TTC549 (cell line): ENCODE results near the gene ABHD3.
"Not testable (repeated sequence)": the region's sequence is repeated elsewhere in the genome, so short reads cannot be mapped to it uniquely, and the experiment has no call there.

Experiments
- FAIRE-seq: peaks from 2 replicates; lab custom pipeline; 2012; peaks lifted over from hg19 to GRCh38; lab: Jason Lieb, UNC

ABHD3 gene

DNA sequence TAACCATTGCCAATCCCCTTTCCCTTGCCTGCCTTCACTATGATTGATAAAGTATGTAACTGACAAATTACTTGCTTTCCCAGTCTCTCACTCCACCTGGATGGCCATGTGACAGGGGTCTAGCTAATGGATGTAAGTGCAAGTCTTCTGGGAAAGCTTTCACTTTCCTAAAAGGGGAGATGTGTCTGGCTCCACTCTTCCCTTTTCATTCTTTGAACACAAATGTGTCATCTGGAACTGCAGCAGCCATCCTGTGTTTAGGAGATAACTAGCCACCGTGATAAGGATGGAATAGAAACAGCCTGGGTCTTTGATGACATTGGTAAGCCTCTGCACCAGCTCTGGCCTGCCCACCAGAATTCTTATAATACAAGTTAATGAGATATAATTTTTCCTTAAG is 54.3 kb downstream of the ABHD3 start:
- no peak for FAIRE-seq

DNA sequence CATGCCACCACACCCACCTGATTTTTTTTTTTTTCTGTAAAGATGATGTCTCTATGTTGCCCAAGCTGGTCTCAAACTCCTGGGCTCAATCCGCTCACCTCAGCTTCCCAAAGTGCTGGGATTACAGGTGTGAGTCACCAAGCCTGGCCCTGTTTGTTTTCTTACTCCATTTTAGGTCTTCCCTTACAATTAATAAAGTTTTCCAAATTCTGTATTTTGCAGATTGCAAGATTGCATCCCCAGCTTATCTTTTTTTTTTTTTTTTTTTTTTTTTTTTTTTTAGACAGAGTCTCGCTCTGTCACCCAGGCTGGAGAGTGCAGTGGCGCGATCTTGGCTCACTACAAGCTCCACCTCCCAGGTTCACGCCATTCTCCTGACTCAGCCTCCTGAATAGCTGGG is 64.2 kb downstream of the ABHD3 start:
- FAIRE-seq: not testable (repeated sequence)

DNA sequence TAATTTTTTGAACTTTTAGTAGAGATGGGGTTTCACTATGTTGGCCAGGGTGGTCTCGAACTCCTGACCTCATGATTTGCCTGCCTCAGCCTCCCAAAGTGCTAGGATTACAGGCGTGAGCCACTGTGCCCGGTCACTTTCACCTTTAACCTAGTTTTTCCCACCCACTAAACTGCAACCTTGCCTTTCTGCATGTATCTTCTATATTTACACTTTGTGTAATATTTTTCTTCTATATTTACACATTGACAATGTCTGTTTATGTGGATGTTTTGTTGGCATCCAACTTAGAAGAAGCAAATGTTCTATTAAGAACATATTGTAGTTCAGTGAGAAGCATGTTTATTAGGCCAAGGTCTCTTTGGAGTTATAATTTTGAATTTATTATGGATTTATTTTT is 65.8 kb downstream of the ABHD3 start:
- no peak for FAIRE-seq

DNA sequence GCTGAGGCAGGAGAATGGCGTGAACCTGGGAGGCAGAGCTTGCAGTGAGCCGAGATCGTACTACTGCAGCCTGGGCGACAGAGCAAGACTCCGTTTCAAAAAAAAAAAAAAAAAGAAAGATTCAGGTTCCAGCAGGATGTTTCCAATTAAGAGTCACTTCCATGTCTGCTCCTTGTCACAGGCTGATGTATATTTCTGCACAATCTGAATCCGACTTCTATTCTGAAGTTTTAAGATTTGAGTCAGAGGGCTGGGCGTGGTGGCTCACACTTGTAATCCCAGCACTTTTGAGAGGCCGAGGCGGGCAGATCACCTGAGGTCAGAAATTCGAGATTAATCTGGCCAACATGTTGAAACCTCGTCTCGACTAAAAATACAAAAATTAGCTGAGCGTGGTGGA is 67.8 kb downstream of the ABHD3 start:
- FAIRE-seq: no peak

DNA sequence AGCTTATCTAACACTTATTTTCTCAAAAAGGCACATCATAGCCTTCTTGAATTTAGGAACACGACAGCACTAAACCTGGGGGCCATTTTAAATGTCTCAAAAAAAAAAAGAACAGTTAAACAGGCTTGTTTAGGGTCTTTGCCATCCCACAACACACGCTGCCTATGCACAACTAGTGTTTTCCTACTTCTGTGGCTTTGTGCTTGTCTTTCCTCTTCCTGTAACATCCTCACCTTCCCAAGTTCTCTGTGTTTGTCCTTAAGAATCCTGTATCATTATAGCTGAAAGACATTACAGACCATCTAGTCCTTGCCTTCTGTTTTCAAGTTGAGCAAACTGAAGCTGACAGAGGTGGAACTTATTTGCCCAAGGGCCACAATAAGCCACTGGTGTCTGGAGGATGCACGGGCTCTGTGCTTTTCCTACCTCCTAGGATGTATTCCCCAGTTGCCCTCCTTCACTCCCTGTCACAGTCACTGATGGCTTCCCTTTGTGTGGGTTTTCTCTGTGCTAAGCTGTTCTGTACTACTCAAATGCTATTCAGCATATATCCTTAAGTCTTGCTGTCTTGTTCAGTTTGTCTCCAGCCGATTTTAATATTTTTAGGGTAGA is 69.9 kb downstream of the ABHD3 start:
- FAIRE-seq: no peak

DNA sequence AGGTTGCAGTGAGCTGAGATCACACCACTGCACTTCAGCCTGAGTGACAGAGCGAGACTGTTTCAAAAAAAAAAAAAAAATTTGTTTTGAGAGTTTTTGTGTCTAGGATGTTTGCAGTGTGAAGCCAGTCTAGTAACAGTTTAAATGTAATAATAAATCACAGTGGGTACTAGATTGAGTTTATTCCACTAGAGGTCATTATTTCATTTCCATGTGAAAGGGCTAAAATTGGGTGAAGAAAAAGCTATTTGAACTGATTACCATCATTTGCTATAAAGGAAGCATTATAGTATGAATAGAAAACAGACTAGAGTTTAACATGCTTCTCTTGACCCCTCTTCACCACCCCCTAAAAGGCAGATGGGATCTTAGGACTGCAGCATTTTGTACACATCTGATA is 72.2 kb downstream of the ABHD3 start:
- no peak for FAIRE-seq

DNA sequence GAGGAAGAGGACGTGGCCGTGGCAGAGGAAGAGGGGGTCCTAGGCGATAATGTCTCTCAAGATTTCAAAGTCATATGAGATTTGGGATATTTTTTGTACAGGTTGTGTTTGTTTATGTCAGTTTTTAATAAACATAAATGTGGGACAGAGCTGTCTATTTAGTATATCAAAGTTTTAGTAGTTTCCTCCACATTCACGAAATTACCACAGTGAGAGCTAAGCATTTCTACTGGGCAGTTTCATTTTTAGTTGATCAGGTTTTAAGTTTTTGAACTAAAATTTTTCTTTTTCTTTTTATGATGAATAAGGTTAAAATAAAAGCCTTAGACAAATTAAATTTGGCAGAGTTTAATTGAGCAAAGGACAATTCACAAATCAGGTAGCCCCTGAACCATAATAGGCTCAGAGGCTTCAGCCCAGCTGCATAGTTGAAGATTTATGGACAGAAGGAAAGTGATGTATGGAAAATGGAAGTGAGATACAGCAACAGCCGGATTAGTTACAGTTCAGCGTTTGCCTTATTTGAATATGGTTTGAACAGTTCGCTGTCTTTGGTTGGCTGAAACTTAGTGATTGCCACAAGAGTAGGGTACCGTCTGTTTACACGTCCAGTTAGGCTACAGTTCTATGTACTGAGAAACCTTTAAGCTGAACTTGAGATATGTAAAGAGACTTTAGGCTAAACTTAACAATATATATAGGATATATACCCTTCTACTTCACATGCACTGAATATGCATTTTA is 75.3 kb downstream of the ABHD3 start:
- FAIRE-seq: no peak

DNA sequence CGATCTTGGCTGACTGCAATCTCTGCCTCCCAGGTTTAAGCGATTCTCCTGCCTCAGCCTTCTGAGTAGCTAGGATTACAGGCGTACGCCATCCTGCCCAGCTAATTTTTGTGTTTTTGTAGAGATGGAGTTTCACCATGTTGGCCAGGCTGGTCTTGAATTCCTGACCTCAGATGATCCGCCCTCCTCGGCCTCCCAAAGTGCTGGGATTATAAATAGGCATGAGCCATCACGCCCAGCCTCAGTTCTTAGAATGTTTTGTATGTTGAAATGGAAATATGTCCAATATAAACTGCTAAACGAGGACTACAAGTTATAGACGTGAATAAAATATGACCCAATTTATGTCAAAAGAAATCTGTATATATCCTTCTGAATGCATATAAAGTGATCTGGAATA is 82.9 kb downstream of the ABHD3 start:
- not testable (repeated sequence) for FAIRE-seq

DNA sequence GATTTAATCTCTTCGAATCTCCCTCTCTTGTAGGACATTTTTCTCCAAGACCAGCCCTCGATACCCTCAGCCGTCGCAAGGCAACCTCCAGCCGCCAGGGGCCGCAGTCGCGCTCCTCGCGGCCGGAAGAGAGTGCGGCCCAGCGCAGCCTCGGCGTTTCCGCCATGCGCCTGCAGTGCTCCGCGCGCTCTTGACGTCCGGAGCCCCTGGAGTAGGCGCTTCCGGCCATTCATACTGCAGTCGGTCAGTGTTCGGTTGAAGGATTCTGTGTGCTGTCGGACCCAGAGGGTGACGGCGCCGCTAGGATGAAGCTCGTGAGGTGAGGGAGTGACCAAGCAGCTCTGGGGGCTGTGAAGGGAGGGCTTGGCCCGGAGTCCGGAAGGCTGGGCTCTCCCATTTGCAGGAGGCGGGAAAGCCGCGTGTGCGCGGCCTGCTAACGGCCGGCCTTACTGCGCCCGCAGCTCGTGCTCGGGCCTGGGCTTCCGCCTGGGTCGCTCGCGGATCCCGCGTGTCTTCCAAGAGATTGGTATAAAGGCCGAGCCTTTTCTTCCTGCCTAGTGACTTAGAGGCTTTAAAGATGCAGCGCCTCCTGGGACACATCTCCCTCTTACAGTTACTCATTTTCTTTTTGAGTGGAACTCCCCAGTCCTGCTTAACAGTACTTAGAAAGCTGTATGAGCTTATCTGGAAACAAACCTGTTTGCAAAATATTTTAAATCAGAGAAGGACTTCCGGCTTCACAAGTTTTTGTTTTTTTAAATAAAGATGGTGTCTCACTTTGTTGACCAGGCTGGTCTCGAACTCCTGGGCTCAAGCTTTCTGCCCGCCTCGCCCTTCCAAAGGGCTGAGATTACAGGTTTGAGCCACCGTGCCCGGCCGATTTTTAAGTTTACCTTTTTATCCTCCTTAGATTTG is 92.2 kb downstream of the ABHD3 start, which contains the start of gene SNRPD1:
TSS of gene SNRPD1 (plus strand) at position 190 of the 915 bp plus-strand sequence. CDS start at position 306, 116 bp downstream.
- FAIRE-seq: no peak

DNA sequence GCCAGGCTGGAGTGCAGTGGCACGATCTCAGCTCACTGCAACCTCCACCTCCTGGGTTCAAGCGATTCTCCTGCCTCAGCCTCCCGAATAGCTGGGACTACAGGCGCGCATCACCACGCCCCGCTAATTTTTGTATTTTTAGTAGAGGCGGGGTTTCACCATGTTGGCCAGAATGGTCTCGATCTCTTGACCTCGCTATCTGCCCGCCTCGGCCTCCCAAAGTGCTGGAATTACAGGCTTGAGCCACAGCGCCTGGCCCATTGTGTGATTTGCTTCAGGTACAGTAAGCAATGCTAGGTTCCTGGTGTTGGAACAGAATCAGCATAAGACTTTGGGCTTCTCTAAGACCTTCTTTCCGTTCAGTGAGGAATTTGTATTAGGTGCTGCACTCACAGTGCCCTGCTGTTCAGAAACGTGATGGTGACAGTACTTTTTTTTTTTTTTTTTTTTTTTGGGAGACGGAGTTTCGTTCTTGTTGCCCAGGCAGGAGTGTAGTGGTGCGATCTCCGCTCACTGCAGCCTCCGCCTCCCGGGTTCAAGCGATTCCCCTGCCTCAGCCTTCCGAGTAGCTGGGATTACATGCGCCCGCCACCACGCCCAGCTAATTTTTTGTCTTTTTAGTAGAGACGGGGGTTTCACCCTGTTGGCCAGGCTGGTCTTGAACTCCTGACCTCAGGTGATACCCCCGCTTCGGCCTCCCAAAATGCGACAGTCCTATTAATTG is 93.0 kb downstream of the ABHD3 start:
- FAIRE-seq: not testable (repeated sequence)

DNA sequence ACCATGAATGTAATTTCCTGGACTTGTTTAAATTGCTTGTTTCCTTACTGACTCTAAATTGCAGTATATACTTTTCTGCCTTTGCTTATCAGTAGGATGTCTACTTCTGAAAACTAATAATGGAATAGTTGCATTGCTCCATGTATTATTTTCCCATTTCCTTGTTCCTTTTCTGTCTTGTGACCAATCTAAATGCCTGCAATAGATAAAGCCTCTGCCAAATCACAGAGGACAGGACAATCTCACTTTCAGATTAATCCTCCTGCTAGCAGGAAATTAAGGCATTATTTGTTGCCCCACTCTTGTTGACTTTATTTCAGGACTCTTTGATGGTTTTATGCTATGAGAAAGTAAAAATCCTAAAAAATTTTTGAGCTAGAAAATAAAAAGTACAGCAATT is 99.4 kb downstream of the ABHD3 start:
- FAIRE-seq: no peak

DNA sequence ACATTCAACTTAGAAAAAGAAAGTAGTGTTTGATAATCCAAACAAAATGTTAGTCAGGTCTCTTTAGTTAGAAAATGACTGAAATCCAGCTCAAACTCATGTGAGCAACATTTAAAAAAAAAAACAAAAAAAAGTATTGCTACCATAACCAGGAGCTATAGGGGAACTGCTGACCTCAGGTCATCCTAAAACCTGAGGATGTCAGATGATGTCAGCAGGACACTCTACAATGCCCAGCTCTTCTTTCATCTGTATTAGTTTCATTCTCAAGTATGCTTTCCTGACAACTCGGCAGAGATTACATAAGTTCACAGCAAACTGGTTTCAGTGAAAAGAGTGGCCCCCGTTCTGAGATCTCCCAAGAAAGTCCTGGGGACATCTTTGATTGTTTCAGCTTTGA is 99.9 kb downstream of the ABHD3 start:
- no peak for FAIRE-seq

DNA sequence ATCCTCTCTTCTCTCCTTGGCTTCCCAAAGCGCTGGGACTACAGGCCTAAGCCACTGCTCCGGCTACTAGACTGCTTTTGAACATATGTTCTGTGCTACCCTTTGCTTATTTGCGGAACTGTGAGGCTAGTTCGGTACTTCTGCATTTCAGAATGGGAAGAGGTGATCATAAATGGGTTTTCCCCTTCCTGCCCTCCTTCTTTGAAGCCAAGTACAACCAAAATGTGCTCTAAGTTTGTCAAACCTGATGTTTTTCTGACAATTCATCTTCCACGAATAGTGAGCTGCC is 102.3 kb downstream of the ABHD3 start:
- FAIRE-seq: no peak
